DND-41 (cell line): ENCODE data around the gene FMNL3.

Experiments
- ATAC-seq: fragments of 200-7000 bp; cut with Tn5 transposase; 3 replicates; pipeline ENCODE4 v1.9.1; 2021; ENCODE audit warnings: low read depth; ENCODE audit not compliant: insufficient read depth
- DNase-seq: peaks from one replicate; pipeline ENCODE4 v3.0.0-alpha.2; 2020
- H2AFZ ChIP-seq: 2 replicates; pipeline ENCODE4 v1.6.0; 2012; ENCODE audit warnings: low read depth, low read length
- H3K27ac ChIP-seq: 2 replicates; pipeline ENCODE4 v1.5.1; 2012; ENCODE audit warnings: low read length, inconsistent platforms
- H3K27me3 ChIP-seq: fragments of 200-600 bp; sonication (generic); 2 replicates; pipeline ENCODE4 v1.6.0; 2012; ENCODE audit warnings: low read length, mild to moderate bottlenecking, inconsistent platforms; ENCODE audit not compliant: insufficient read depth, poor library complexity
- H3K36me3 ChIP-seq: 2 replicates; pipeline ENCODE4 v1.5.1; 2012; ENCODE audit warnings: low read length, inconsistent platforms; ENCODE audit not compliant: insufficient read depth
- H3K4me1 ChIP-seq: 2 replicates; pipeline ENCODE4 v1.5.1; 2012; ENCODE audit warnings: mild to moderate bottlenecking, low read length; ENCODE audit not compliant: insufficient read depth
- H3K4me2 ChIP-seq: 2 replicates; pipeline ENCODE4 v1.6.0; 2012; ENCODE audit warnings: mild to moderate bottlenecking, moderate library complexity, low read length, inconsistent platforms; ENCODE audit not compliant: insufficient read depth
- H3K4me3 ChIP-seq, 2 experiments: fragments of 200-600 bp in 1 of 2; shearing (Covaris generic) in 1 of 2; 2 replicates each; pipeline ENCODE4 v1.5.1; 2012 to 2016; ENCODE audit warnings: inconsistent platforms in 2 of 2, low read length in 2 of 2, mild to moderate bottlenecking in 2 of 2, low read depth in 1 of 2, moderate library complexity in 1 of 2
- H3K79me2 ChIP-seq: 2 replicates; pipeline ENCODE4 v1.6.0; 2012; ENCODE audit warnings: low read length, inconsistent platforms; ENCODE audit not compliant: insufficient read depth
- H3K9ac ChIP-seq: 2 replicates; pipeline ENCODE4 v1.6.0; 2012; ENCODE audit warnings: low read depth, mild to moderate bottlenecking, inconsistent platforms, low read length, moderate library complexity
- H3K9me3 ChIP-seq: 2 replicates; pipeline ENCODE4 v1.5.1; 2012; ENCODE audit warnings: low read length, moderate library complexity, mild to moderate bottlenecking, inconsistent platforms; ENCODE audit not compliant: insufficient read depth, severe bottlenecking
- H4K20me1 ChIP-seq: 2 replicates; pipeline ENCODE4 v1.6.0; 2012; ENCODE audit warnings: low read length; ENCODE audit not compliant: insufficient read depth
- EZH2 ChIP-seq: IDR thresholded peaks from 3 replicates; pipeline ENCODE4 v1.6.1; 2012; ENCODE audit warnings: borderline replicate concordance, low read depth, mild to moderate bottlenecking, moderate library complexity, low read length, inconsistent platforms; ENCODE audit not compliant: severe bottlenecking
- TF ChIP-seq, protein P1 (sequence below): IDR thresholded peaks from 2 replicates; pipeline ENCODE4 v1.5.1; 2012; ENCODE audit warnings: borderline replicate concordance, low read length, moderate library complexity, mild to moderate bottlenecking; ENCODE audit not compliant: poor library complexity, severe bottlenecking; ENCODE audit errors: extremely low read depth

FMNL3 gene

GRCh38 chr12:49678711-49679110 is 28.5 kb downstream of the FMNL3 start:
- Histone ChIP-seq H3K27ac (no peak overlapping the region), H3K4me2 (no peak overlapping the region), H3K9me3 (no peaks in the 10 kb centered on the region), H2AFZ (no peak overlapping the region), H4K20me1 (peaks cover 4% of the 10 kb centered on the region; the same call in 1 of the 2 replicates), H3K4me3 (no peak overlapping the region), H3K79me2 (peaks cover 9% of the 10 kb centered on the region; the same call in 1 of the 2 replicates), H3K4me1 (no peaks in the 10 kb centered on the region), H3K36me3 (no peaks in the 10 kb centered on the region), H3K9ac (no peak overlapping the region), H3K27me3 (no peaks in the 10 kb centered on the region)
- TF ChIP-seq, protein P1, sequence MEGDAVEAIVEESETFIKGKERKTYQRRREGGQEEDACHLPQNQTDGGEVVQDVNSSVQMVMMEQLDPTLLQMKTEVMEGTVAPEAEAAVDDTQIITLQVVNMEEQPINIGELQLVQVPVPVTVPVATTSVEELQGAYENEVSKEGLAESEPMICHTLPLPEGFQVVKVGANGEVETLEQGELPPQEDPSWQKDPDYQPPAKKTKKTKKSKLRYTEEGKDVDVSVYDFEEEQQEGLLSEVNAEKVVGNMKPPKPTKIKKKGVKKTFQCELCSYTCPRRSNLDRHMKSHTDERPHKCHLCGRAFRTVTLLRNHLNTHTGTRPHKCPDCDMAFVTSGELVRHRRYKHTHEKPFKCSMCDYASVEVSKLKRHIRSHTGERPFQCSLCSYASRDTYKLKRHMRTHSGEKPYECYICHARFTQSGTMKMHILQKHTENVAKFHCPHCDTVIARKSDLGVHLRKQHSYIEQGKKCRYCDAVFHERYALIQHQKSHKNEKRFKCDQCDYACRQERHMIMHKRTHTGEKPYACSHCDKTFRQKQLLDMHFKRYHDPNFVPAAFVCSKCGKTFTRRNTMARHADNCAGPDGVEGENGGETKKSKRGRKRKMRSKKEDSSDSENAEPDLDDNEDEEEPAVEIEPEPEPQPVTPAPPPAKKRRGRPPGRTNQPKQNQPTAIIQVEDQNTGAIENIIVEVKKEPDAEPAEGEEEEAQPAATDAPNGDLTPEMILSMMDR, result no peak
- TF ChIP-seq EZH2, result no peak
- no peak for ATAC-seq
- no peak for DNase-seq

GRCh38 chr12:49675137-49675536 is 32.1 kb downstream of the FMNL3 start:
- no peak overlapping the region for H3K27ac ChIP-seq
- no peak overlapping the region for H3K4me3 ChIP-seq
- no peak for ATAC-seq
- DNase-seq, result no peak
- peaks cover 2% of the 10 kb centered on the region; the same call in 1 of the 2 replicates for H4K20me1 ChIP-seq
- no peak for TF ChIP-seq EZH2
- TF ChIP-seq, protein P1, result no peak
- no peak overlapping the region for H3K9ac ChIP-seq
- H3K9me3 ChIP-seq, result no peaks in the 10 kb centered on the region
- H3K36me3 ChIP-seq, result no peaks in the 10 kb centered on the region
- H2AFZ ChIP-seq, result no peak overlapping the region
- peaks cover 11% of the 10 kb centered on the region for H3K79me2 ChIP-seq
- H3K4me2 ChIP-seq, result no peak overlapping the region
- H3K4me1 ChIP-seq, result peaks cover 24% of the 10 kb centered on the region
- H3K27me3 ChIP-seq, result no peaks in the 10 kb centered on the region

DNA sequence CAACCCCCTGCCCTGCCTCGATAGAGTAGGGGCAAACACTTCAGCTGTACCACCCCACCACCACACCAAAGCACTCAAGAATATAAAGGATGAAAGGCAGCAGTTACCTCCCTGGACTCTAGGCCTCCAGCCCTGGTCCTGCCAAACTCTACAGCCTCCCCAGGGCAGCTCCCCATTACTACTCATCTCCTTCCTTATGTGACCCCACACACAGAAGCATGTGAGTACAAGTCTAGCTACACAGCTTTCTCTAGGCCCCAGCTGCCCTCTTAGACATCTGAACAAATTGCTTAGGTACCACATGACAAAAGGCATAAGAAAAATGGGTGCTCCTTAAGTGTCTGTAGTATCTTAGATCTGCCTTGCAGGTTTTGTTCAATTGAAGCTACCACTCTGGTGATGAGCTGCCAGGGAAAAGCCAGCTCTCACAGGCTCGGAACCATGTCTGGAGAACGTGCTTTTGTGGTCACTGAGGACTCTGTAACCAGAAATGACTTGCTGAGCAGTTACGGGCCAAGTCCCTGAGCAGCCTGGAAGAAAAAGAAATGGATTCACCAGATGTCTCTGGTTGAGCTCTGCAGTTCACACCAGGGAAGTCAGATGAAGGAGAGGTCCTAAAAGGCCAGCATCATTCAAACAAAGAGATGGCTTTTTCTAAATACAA is 32.8 kb downstream of the FMNL3 start:
- Histone ChIP-seq H2AFZ (no peak overlapping the region), H3K36me3 (no peaks in the 10 kb centered on the region), H3K27ac (no peak overlapping the region), H3K4me2 (no peak overlapping the region), H3K4me3 (no peak overlapping the region), H3K4me1 (peaks cover 30% of the 10 kb centered on the region), H3K79me2 (peaks cover 16% of the 10 kb centered on the region), H4K20me1 (peaks cover 2% of the 10 kb centered on the region; the same call in 1 of the 2 replicates), H3K9me3 (no peaks in the 10 kb centered on the region), H3K9ac (no peak overlapping the region), H3K27me3 (no peaks in the 10 kb centered on the region)
- no peak for ATAC-seq
- TF ChIP-seq, protein P1, result no peak
- no peak for TF ChIP-seq EZH2
- DNase-seq, result no peak
